ENCODE measurements around the gene KDM2A.
A peak's percentile ranks its signal among the peaks of the same experiment; 100 is the strongest.

Gene KDM2A

DNA sequence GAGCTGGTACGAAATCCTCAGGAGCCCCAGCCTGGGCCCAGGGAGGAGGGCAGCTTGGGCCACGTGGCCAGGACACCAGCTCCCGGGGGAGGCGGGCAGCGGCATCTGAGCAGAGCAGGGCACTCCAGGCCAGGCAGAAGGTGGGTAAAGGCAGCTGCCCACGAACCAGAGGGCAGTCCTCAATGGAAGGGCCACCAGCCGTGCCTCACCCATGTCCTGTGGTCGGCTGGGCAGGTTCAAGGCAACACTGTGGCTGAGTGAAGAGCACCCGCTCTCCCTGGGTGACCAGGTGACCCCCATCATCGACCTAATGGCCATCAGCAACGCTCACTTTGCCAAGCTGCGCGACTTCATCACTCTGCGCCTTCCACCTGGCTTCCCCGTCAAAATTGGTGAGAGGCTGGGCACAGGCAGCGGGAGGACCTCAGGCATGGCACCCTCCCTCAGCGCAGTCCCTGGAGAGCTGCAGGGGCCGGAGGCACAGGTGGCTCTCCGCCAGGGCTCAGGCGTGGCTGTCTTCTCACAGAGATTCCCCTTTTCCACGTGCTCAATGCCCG lies 181.8 kb downstream of the KDM2A start:
- H3K4me3 ChIP-seq (ENCODE audit: low read length): no peak overlapping the region
- no peak for DNase-seq (ENCODE audit: low read depth)
- no peak for TF ChIP-seq CTCF (IDR thresholded peaks at IDR 0.05; ENCODE audit: insufficient read depth, low read depth, low read length, missing control alignments)

DNA sequence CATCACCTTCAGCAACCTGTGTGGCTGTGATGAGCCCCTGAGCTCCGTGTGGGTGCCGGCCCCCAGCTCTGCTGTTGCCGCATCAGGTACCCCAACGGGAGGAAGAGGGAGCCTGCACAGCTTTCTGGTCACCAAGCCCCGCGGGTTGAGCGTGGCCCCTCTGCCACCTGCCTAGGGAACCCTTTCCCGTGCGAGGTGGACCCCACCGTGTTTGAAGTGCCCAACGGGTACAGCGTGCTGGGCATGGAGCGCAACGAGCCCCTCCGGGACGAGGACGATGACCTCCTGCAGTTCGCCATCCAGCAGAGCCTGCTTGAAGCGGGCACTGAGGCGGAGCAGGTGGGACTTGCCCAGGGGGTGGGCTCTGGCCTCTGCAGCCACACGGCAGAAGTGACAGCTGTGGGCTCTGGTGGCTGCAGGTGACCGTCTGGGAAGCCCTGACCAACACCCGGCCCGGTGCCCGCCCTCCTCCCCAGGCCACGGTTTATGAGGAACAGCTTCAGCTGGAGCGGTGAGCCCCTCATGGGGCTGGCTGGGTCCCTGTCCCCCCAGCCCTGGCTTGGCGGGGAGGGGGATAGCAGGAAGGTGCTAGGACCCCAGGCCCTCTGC lies 182.4 kb downstream of the KDM2A start:
- DNase-seq (ENCODE audit: low read depth): no peak
- no peak for TF ChIP-seq CTCF (IDR thresholded peaks at IDR 0.05; ENCODE audit: insufficient read depth, low read depth, low read length, missing control alignments)
- H3K4me3 ChIP-seq (ENCODE audit: low read length): no peak overlapping the region

- H3K4me3 ChIP-seq (ENCODE audit: low read length): peak overlapping the region; percentile 66
- peak; percentile 88 for DNase-seq (ENCODE audit: low read depth)
- no peak for TF ChIP-seq CTCF (IDR thresholded peaks at IDR 0.05; ENCODE audit: insufficient read depth, low read depth, low read length, missing control alignments)
These were observed 183.0 kb downstream of the KDM2A start for GRCh38 chr11:67301951-67302516.

- no peak for TF ChIP-seq CTCF (IDR thresholded peaks at IDR 0.05; ENCODE audit: insufficient read depth, low read depth, low read length, missing control alignments)
- peak overlapping the region; percentile 66 for H3K4me3 ChIP-seq (ENCODE audit: low read length)
- DNase-seq (ENCODE audit: low read depth): peak; percentile 35
These were observed 183.6 kb downstream of the KDM2A start for GRCh38 chr11:67302571-67303131.

- DNase-seq (ENCODE audit: low read depth): peak; percentile 66
- no peak for TF ChIP-seq CTCF (IDR thresholded peaks at IDR 0.05; ENCODE audit: insufficient read depth, low read depth, low read length, missing control alignments)
These were observed 184.2 kb downstream of the KDM2A start, which contains the start of gene SSH3 for GRCh38 chr11:67303132-67303834. Gene SSH3, plus strand, starts transcription at chr11:67303530. Its CDS starts 96 bp downstream, at chr11:67303626.

DNA sequence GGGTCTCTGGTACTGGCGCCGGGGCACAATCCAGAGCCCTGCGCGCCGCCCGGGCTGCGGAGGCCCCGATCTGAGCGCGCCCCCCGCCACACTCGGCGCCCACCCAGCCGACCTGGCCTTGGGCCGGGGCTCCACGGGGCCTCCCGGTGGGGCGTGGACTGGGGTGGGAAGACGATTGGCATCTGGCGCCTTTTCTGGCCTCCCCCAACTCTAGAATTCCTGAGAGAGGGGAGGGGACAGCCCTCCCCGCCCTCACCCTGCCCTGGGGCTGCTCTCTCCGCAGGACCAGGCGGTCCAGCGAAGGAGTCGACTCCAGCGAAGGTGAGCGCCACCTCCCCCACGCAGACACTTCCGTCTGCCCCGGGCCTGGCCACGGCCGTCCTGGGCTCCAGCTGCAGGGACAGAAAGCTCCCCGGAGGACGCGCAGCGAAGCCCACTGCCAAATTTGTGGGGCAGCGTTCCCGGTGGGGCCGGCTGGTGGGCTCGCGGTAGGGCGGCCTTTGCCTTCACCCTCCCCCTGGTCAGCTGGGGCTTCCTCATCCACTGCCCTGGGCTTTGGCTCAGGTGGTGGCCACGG lies 184.9 kb downstream of the KDM2A start:
- no peak for TF ChIP-seq CTCF (IDR thresholded peaks at IDR 0.05; ENCODE audit: insufficient read depth, low read depth, low read length, missing control alignments)
- no peak for DNase-seq (ENCODE audit: low read depth)
- peak overlapping the region; percentile 66 for H3K4me3 ChIP-seq (ENCODE audit: low read length)

More at GRCh38 chr11:67303132-67303834, 184.2 kb downstream of the KDM2A start, which contains the start of gene SSH3:
- peak within 1 kb of the TSS; percentile 66 for H3K4me3 ChIP-seq (ENCODE audit: low read length)
